Measurements from ENCODE around the gene SSBP3. TPM values are rescaled to one million over a fixed set of nuclear protein-coding genes. Genes with fewer than 3 reads are reported as not detected.

SSBP3 gene
- polyA plus RNA-seq, 1 of the 3 experiments (the other 2 are of a cell fraction), result 26.2 TPM

DNA sequence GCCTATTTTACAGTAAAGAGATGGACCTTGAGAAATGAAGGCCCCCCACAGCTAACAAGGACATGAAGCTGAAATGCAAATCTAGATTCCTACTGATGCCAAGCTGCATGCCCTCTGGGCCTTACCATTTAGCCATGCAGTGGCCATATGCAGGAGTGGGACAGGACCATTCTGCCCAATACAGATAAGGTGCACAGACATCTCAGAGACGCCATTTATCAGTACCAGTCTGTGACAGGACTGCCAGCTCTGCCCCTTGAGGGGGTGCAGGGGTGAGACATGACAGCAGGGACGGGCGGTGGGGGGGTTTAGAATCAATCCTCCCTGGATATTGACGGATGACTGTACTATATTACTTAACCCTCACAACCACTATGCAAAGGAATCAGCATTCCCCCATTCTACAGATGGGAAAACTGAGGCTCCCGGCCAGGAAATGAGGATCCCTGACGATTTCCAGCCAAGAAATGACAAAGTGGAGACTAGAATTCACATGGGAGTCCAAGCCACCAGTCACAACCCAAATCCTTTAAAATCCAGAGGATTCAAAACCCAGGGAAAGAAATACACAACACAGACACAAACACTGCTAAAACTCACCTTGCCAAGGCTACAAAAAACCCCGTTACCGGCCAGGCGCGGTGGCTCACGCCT, 10.8 kb downstream of the SSBP3 start:
- TF ChIP-seq IRF3 (IDR thresholded peaks at IDR 0.05; ENCODE audit: low read depth, low read length), result no peak
- no peak for TF ChIP-seq FOXM1 (IDR thresholded peaks at IDR 0.05; ENCODE audit: low read depth)
- TF ChIP-seq TEAD4 (IDR thresholded peaks at IDR 0.05; ENCODE audit: borderline replicate concordance, insufficient read depth), result no peak
- no peak for TF ChIP-seq RXRA (IDR thresholded peaks at IDR 0.05; ENCODE audit: borderline replicate concordance, low read depth)
- TF ChIP-seq, protein P1, sequence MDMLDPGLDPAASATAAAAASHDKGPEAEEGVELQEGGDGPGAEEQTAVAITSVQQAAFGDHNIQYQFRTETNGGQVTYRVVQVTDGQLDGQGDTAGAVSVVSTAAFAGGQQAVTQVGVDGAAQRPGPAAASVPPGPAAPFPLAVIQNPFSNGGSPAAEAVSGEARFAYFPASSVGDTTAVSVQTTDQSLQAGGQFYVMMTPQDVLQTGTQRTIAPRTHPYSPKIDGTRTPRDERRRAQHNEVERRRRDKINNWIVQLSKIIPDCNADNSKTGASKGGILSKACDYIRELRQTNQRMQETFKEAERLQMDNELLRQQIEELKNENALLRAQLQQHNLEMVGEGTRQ (IDR thresholded peaks at IDR 0.05; ENCODE audit: borderline replicate concordance, low read depth, low read length), result no peak
- no peak for TF ChIP-seq TCF12 (IDR thresholded peaks at IDR 0.05)
- no peak for TF ChIP-seq NRF1 (IDR thresholded peaks at IDR 0.05; ENCODE audit: low read depth, low read length)
- no peak for TF ChIP-seq YY1 (IDR thresholded peaks at IDR 0.05; ENCODE audit: low read depth)
- TF ChIP-seq, protein P2, sequence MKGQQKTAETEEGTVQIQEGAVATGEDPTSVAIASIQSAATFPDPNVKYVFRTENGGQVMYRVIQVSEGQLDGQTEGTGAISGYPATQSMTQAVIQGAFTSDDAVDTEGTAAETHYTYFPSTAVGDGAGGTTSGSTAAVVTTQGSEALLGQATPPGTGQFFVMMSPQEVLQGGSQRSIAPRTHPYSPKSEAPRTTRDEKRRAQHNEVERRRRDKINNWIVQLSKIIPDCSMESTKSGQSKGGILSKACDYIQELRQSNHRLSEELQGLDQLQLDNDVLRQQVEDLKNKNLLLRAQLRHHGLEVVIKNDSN (IDR thresholded peaks at IDR 0.05; ENCODE audit: borderline replicate concordance, low read depth), result no peak
- no peaks in the 10 kb centered on the region for H3K9me3 ChIP-seq
- WGBS (ENCODE audit: low lambda C conversion rate), result 94% methylated on average over 10 of the region's 11 CpGs
- H3F3A ChIP-seq (replicated peaks; ENCODE audit: insufficient read depth), result no peaks in the 10 kb centered on the region
- H4K20me1 ChIP-seq (ENCODE audit: insufficient read depth), result peaks cover 5% of the 10 kb centered on the region; the same call in 1 of the 2 replicates
- peaks cover 0 to 30% of the 10 kb centered on the region in 2 experiments; a peak in 2 of 4 replicates for H3K4me1 ChIP-seq (ENCODE audit: control insufficient read depth in 1 of 2, insufficient read depth in 2 of 2, low read depth in 1 of 2, low read length in 1 of 2)
- H3K36me3 ChIP-seq (replicated peaks in 1 of 2; ENCODE audit: control insufficient read depth in 1 of 2, insufficient read depth in 2 of 2, low read length in 1 of 2), result peaks cover 33 to 70% of the 10 kb centered on the region in 2 experiments
- ChIA-PET POLR2A (no interaction called here), CTCF (no interaction called here)
- no peak overlapping the region for H3K9ac ChIP-seq
- H3K79me2 ChIP-seq (ENCODE audit: insufficient read depth), result peaks cover 6% of the 10 kb centered on the region; the same call in 1 of the 2 replicates
- no peak overlapping the region for H3K4me2 ChIP-seq
- no peak for DNase-seq
- no peaks in the 10 kb centered on the region for H3K9me2 ChIP-seq
- H3K27ac ChIP-seq (ENCODE audit: low read depth in 2 of 2, low read length in 1 of 2), result no peak overlapping the region; a peak in 1 of 4 replicates
- no peak overlapping the region for H2AFZ ChIP-seq (ENCODE audit: low read depth)
- no peaks in the 10 kb centered on the region for H3K27me3 ChIP-seq (ENCODE audit: insufficient read depth)
- no peak overlapping the region for H3K4me3 ChIP-seq (ENCODE audit: low read depth in 2 of 2, low read length in 1 of 2)

- CTCF ChIA-PET, result no interaction called here
- 98% methylated on average over 4 of the region's 4 CpGs for WGBS (ENCODE audit: low lambda C conversion rate)
- H3K79me2 ChIP-seq (ENCODE audit: insufficient read depth), result peaks cover 6% of the 10 kb centered on the region; the same call in 1 of the 2 replicates
- no peak overlapping the region for H3K9ac ChIP-seq
- H3F3A ChIP-seq (replicated peaks; ENCODE audit: insufficient read depth), result no peaks in the 10 kb centered on the region
- POLR2A ChIA-PET, result interaction anchor here (0.9 to 1.3 kb wide), 2 partner anchors 9 to 275 kb away, joined by 3 to 4 read pairs; no protein-coding TSS in a partner anchor
- no peak overlapping the region for H3K4me3 ChIP-seq (ENCODE audit: low read depth in 2 of 2, low read length in 1 of 2)
- H3K9me2 ChIP-seq, result no peaks in the 10 kb centered on the region
- no peak for TF ChIP-seq ELF1 (IDR thresholded peaks at IDR 0.05)
- TF ChIP-seq RAD21 (IDR thresholded peaks at IDR 0.05; ENCODE audit: low read length), result no peak
- TF ChIP-seq RXRA (IDR thresholded peaks at IDR 0.05; ENCODE audit: borderline replicate concordance, low read depth), result no peak
- TF ChIP-seq SMC3 (IDR thresholded peaks at IDR 0.05; ENCODE audit: low read depth, low read length), result no peak
- no peak for TF ChIP-seq MAX (IDR thresholded peaks at IDR 0.05; ENCODE audit: low read depth)
- TF ChIP-seq, protein P2 (IDR thresholded peaks at IDR 0.05; ENCODE audit: borderline replicate concordance, low read depth), result no peak
- no peak for TF ChIP-seq POLR2AphosphoS5 (IDR thresholded peaks at IDR 0.05; ENCODE audit: low read depth, low read length)
- TF ChIP-seq JUND (IDR thresholded peaks at IDR 0.05), result no peak
- no peak for TF ChIP-seq NRF1 (IDR thresholded peaks at IDR 0.05; ENCODE audit: low read depth, low read length)
- TF ChIP-seq YY1 (IDR thresholded peaks at IDR 0.05; ENCODE audit: low read depth), result no peak
- no peak for TF ChIP-seq MEF2A (IDR thresholded peaks at IDR 0.05; ENCODE audit: borderline replicate concordance, low read depth)
- TF ChIP-seq NFIC (IDR thresholded peaks at IDR 0.05; ENCODE audit: borderline replicate concordance), result no peak
- TF ChIP-seq ZBTB33 (IDR thresholded peaks at IDR 0.05; ENCODE audit: borderline replicate concordance, low read depth), result no peak
- no peak for TF ChIP-seq RCOR1 (IDR thresholded peaks at IDR 0.05; ENCODE audit: low read length)
- no peaks in the 10 kb centered on the region for H3K9me3 ChIP-seq
- no peaks in the 10 kb centered on the region for H3K27me3 ChIP-seq (ENCODE audit: insufficient read depth)
- peaks cover 0 to 30% of the 10 kb centered on the region in 2 experiments; a peak in 2 of 4 replicates for H3K4me1 ChIP-seq (ENCODE audit: control insufficient read depth in 1 of 2, insufficient read depth in 2 of 2, low read depth in 1 of 2, low read length in 1 of 2)
- no peak overlapping the region for H3K4me2 ChIP-seq
- peaks cover 24 to 59% of the 10 kb centered on the region in 2 experiments for H3K36me3 ChIP-seq (replicated peaks in 1 of 2; ENCODE audit: control insufficient read depth in 1 of 2, insufficient read depth in 2 of 2, low read length in 1 of 2)
- H3K27ac ChIP-seq (ENCODE audit: low read depth in 2 of 2, low read length in 1 of 2), result no peak overlapping the region; a peak in 1 of 4 replicates
- DNase-seq, result no peak
- no peak overlapping the region for H2AFZ ChIP-seq (ENCODE audit: low read depth)
- H4K20me1 ChIP-seq (ENCODE audit: insufficient read depth), result peaks cover 10% of the 10 kb centered on the region; the same call in 1 of the 2 replicates
Measured at GRCh38 chr1:54394104-54394503, 12.1 kb downstream of the SSBP3 start.
